H9 (cell line): ENCODE results near the gene NSMF. TPM values are rescaled to one million over a fixed set of nuclear protein-coding genes. Genes with fewer than 3 reads are reported as not detected.

Experiments used
- DNase-seq: peaks from one replicate; pipeline ENCODE4 v3.0.0-alpha.2; 2017
- H2AFZ ChIP-seq: one replicate; pipeline ENCODE4 v1.6.1; 2013; ENCODE audit warnings: mild to moderate bottlenecking, low read length, control low read depth, moderate library complexity
- H2AK5ac ChIP-seq: 2 replicates; pipeline ENCODE4 v1.6.1; 2013; ENCODE audit warnings: low read length, control low read depth, mixed read lengths; ENCODE audit not compliant: insufficient read length
- H2BK120ac ChIP-seq: one replicate; pipeline ENCODE4 v1.6.1; 2013; ENCODE audit warnings: low read depth, mild to moderate bottlenecking, low read length, control low read depth, inconsistent platforms; ENCODE audit not compliant: poor library complexity, severe bottlenecking
- H2BK12ac ChIP-seq: 2 replicates; pipeline ENCODE4 v1.6.1; 2013; ENCODE audit warnings: low read length, control low read depth, mixed read lengths, low read depth; ENCODE audit not compliant: insufficient read length
- H2BK15ac ChIP-seq: 2 replicates; pipeline ENCODE4 v1.6.1; 2013; ENCODE audit warnings: low read depth, low read length, control low read depth
- H2BK20ac ChIP-seq: one replicate; pipeline ENCODE4 v1.6.1; 2013; ENCODE audit warnings: low read depth, mild to moderate bottlenecking, low read length, control low read depth, inconsistent platforms; ENCODE audit not compliant: poor library complexity, severe bottlenecking
- H2BK5ac ChIP-seq: 2 replicates; pipeline ENCODE4 v1.6.1; 2013; ENCODE audit warnings: low read length, control low read depth, mixed read lengths; ENCODE audit not compliant: insufficient read length
- H3K14ac ChIP-seq: 2 replicates; pipeline ENCODE4 v1.6.1; 2013; ENCODE audit warnings: low read length, control low read depth; ENCODE audit not compliant: insufficient read depth
- H3K18ac ChIP-seq: 2 replicates; pipeline ENCODE4 v1.6.1; 2013; ENCODE audit warnings: low read depth, mild to moderate bottlenecking, mixed read lengths, low read length, control low read depth; ENCODE audit not compliant: insufficient read length
- H3K23ac ChIP-seq: 2 replicates; pipeline ENCODE4 v1.6.1; 2013; ENCODE audit warnings: low read length, control low read depth, mixed read lengths, low read depth; ENCODE audit not compliant: insufficient read length
- H3K23me2 ChIP-seq: 2 replicates; pipeline ENCODE4 v1.6.1; 2013; ENCODE audit warnings: low read depth, mild to moderate bottlenecking, mixed read lengths, low read length, control low read depth; ENCODE audit not compliant: insufficient read length, poor library complexity, severe bottlenecking
- H3K27ac ChIP-seq: 2 replicates; pipeline ENCODE4 v1.5.1; 2013; ENCODE audit warnings: low read length, control low read depth, mixed read lengths, low read depth; ENCODE audit not compliant: insufficient read length
- H3K27me3 ChIP-seq: 2 replicates; pipeline ENCODE4 v1.6.1; 2013; ENCODE audit warnings: low read length, control low read depth, inconsistent platforms; ENCODE audit not compliant: insufficient read depth
- H3K4ac ChIP-seq: 2 replicates; pipeline ENCODE4 v1.6.1; 2013; ENCODE audit warnings: low read depth, mild to moderate bottlenecking, control low read depth, inconsistent platforms, low read length, moderate library complexity
- H3K4me1 ChIP-seq: 2 replicates; pipeline ENCODE4 v1.6.1; 2013; ENCODE audit warnings: low read length, control low read depth, inconsistent platforms; ENCODE audit not compliant: insufficient read depth
- H3K4me2 ChIP-seq: 2 replicates; pipeline ENCODE4 v1.6.1; 2013; ENCODE audit warnings: low read length, control low read depth, mixed read lengths; ENCODE audit not compliant: insufficient read length, insufficient read depth
- H3K56ac ChIP-seq: 2 replicates; pipeline ENCODE4 v1.6.1; 2013; ENCODE audit warnings: low read depth, mild to moderate bottlenecking, mixed read lengths, low read length, control low read depth; ENCODE audit not compliant: insufficient read length
- H3K79me1 ChIP-seq: 2 replicates; pipeline ENCODE4 v1.6.1; 2013; ENCODE audit warnings: low read depth, mild to moderate bottlenecking, moderate library complexity, low read length, control low read depth, inconsistent platforms; ENCODE audit not compliant: insufficient read depth, poor library complexity, severe bottlenecking
- H3K79me2 ChIP-seq: 2 replicates; pipeline ENCODE4 v1.6.1; 2013; ENCODE audit warnings: low read length, control low read depth, inconsistent platforms; ENCODE audit not compliant: insufficient read depth
- H3K9ac ChIP-seq: 2 replicates; pipeline ENCODE4 v1.6.1; 2013; ENCODE audit warnings: low read length, control low read depth, mixed read lengths; ENCODE audit not compliant: insufficient read length; ENCODE audit errors: extremely low read depth
- H3K9me3 ChIP-seq: one replicate; pipeline ENCODE4 v1.6.1; 2013; ENCODE audit warnings: low read depth, low read length, inconsistent platforms; ENCODE audit not compliant: control insufficient read depth
- H3T11ph ChIP-seq: one replicate; pipeline ENCODE4 v1.6.1; 2013; ENCODE audit warnings: mild to moderate bottlenecking, low read length, control low read depth, inconsistent platforms
- H4K20me1 ChIP-seq: one replicate; pipeline ENCODE4 v1.6.1; 2013; ENCODE audit not compliant: control insufficient read depth, insufficient read length, insufficient read depth
- H4K5ac ChIP-seq: 2 replicates; pipeline ENCODE4 v1.6.1; 2013; ENCODE audit warnings: low read depth, mild to moderate bottlenecking, mixed read lengths, low read length, control low read depth; ENCODE audit not compliant: insufficient read length
- H4K8ac ChIP-seq: replicated peaks from 2 replicates; pipeline ENCODE4 v1.6.1; 2013; ENCODE audit warnings: low read length, control low read depth, mixed read lengths, low read depth; ENCODE audit not compliant: insufficient read length
- H4K91ac ChIP-seq: 2 replicates; pipeline ENCODE4 v1.6.1; 2013; ENCODE audit warnings: low read depth, mild to moderate bottlenecking, moderate library complexity, mixed read lengths, low read length, control low read depth; ENCODE audit not compliant: insufficient read length
- H3K27ac Mint-ChIP-seq, 3 experiments: 2 replicates in 2 of 3; 3 replicates in 1 of 3; pipeline ENCODE4 v1.8.0; 2020 to 2021; ENCODE audit warnings: mixed read lengths in 3 of 3, mild to moderate bottlenecking in 1 of 3, moderate library complexity in 1 of 3
- H3K27me3 Mint-ChIP-seq: 2 replicates; pipeline ENCODE4 v1.8.0; 2021; ENCODE audit warnings: low read depth, mild to moderate bottlenecking, moderate library complexity, mixed read lengths
- H3K36me3 Mint-ChIP-seq, 3 experiments: 2 replicates in 2 of 3; 3 replicates in 1 of 3; pipeline ENCODE4 v1.8.0; 2020 to 2021; ENCODE audit warnings: low read depth in 3 of 3, mixed read lengths in 3 of 3; ENCODE audit not compliant: insufficient read depth in 1 of 3
- H3K4me1 Mint-ChIP-seq, 2 experiments: 2 replicates each; pipeline ENCODE4 v1.8.0; 2020; ENCODE audit warnings: mixed read lengths in 2 of 2
- H3K4me3 Mint-ChIP-seq, 2 experiments: 2 replicates in 1 of 2; 3 replicates in 1 of 2; pipeline ENCODE4 v1.8.0; 2020 to 2021; ENCODE audit warnings: mild to moderate bottlenecking in 2 of 2, mixed read lengths in 2 of 2, moderate library complexity in 1 of 2
- H3K9me3 Mint-ChIP-seq, 2 experiments: 2 replicates in 1 of 2; 3 replicates in 1 of 2; pipeline ENCODE4 v1.8.0; 2020; ENCODE audit warnings: mild to moderate bottlenecking in 2 of 2, mixed read lengths in 2 of 2, moderate library complexity in 1 of 2
- CTCF ChIP-seq: fragments of 200-600 bp; sonication (generic); conservative IDR thresholded peaks from 3 replicates; pipeline ENCODE4 v1.8.0; 2021; ENCODE audit warnings: antibody characterized with exemption, mild to moderate bottlenecking
- WGBS: extraction: QIAGEN DNeasy Blood & Tissue Kit; methylation state at CpG from one replicate; pipeline ENCODE4 v1.1.7; 2013; ENCODE audit warnings: missing lambda C conversion rate, low lambda C conversion rate, mixed read lengths; ENCODE audit not compliant: insufficient read length; ENCODE audit errors: extremely low coverage; 5-methylcytosine and 5-hydroxymethylcytosine counted together
- total RNA-seq: library from RNA; stranded (reverse); gene quantifications from 2 replicates; pipeline ENCODE4 v1.2.1, GENCODE V29; 2021

Gene NSMF
- total RNA-seq, 1 experiment from 2014 or later, result 46.3 TPM

- peaks cover 10% of the 10 kb centered on the region for H3K27me3 Mint-ChIP-seq
- H3K9me3 ChIP-seq, result no peaks in the 10 kb centered on the region
- no peak for DNase-seq
Measured at GRCh38 chr9:137428841-137429545, 30.1 kb downstream of the NSMF start.

More at GRCh38 chr9:137428841-137429545, 30.1 kb downstream of the NSMF start:
- Histone ChIP-seq H2BK12ac (no peak overlapping the region), H3K4me2 (no peak overlapping the region), H4K20me1 (no peaks in the 10 kb centered on the region), H2BK20ac (no peak overlapping the region), H2BK5ac (no peak overlapping the region), H3K14ac (no peak overlapping the region), H3K79me1 (no peaks in the 10 kb centered on the region), H3K9ac (no peak overlapping the region), H3K56ac (no peak overlapping the region), H4K5ac (no peak overlapping the region), H3K18ac (no peak overlapping the region), H3K27me3 (no peaks in the 10 kb centered on the region), H3T11ph (no peak overlapping the region), H3K4ac (no peak overlapping the region), H4K91ac (no peak overlapping the region), H2AFZ (no peak overlapping the region), H3K23me2 (peaks cover under 1% of the 10 kb centered on the region), H4K8ac (no peak overlapping the region), H2AK5ac (no peak overlapping the region), H3K79me2 (no peaks in the 10 kb centered on the region), H3K4me1 (no peaks in the 10 kb centered on the region), H2BK120ac (no peak overlapping the region), H2BK15ac (no peak overlapping the region), H3K23ac (no peak overlapping the region), H3K27ac (no peak overlapping the region)
- Mint-ChIP-seq H3K36me3 (no peaks in the 10 kb centered on the region), H3K4me1 (no peaks in the 10 kb centered on the region; a peak in 1 of 4 replicates), H3K9me3 (no peaks in the 10 kb centered on the region), H3K4me3 (no peak overlapping the region), H3K27ac (no peak overlapping the region)
- TF ChIP-seq CTCF, result no peak
- no CpG with 5 or more reads among the region's 27 CpGs for WGBS
